ENCODE results near the gene POP4. TPM values are rescaled to one million over a fixed set of nuclear protein-coding genes. Genes with fewer than 3 reads are reported as not detected.

The POP4 gene
- total RNA-seq, 1 donor from 2014 or later = 48.4 TPM

- DNase-seq (ENCODE audit: extremely low spot score, unreplicated experiment) = no peak
Measured at GRCh38 chr19:29567366-29567915, 38.6 kb upstream of the POP4 start.

GRCh38 chr19:29568036-29569025 lies 37.8 kb upstream of the POP4 start:
- TF ChIP-seq CTCF (conservative IDR thresholded peaks at IDR 0.05) = no peak
- peaks cover 64% of the 10 kb centered on the region for H3K27me3 Mint-ChIP-seq
- no peak for DNase-seq (ENCODE audit: extremely low spot score, unreplicated experiment)
- H3K36me3 Mint-ChIP-seq = no peaks in the 10 kb centered on the region
- H3K4me3 Mint-ChIP-seq = no peak overlapping the region
- no peaks in the 10 kb centered on the region for H3K4me1 Mint-ChIP-seq (ENCODE audit: unreplicated experiment)
- no peaks in the 10 kb centered on the region for H3K9me3 Mint-ChIP-seq
- H3K27ac Mint-ChIP-seq = no peak overlapping the region

More at GRCh38 chr19:29567366-29567915, 38.6 kb upstream of the POP4 start:
- Mint-ChIP-seq H3K4me1 (ENCODE audit: unreplicated experiment) (no peaks in the 10 kb centered on the region), H3K27me3 (peaks cover 63% of the 10 kb centered on the region), H3K36me3 (no peaks in the 10 kb centered on the region), H3K27ac (no peak overlapping the region), H3K4me3 (no peak overlapping the region), H3K9me3 (no peaks in the 10 kb centered on the region)
- no peak for TF ChIP-seq CTCF (conservative IDR thresholded peaks at IDR 0.05)

- no peak for DNase-seq (ENCODE audit: extremely low spot score, unreplicated experiment)
- Mint-ChIP-seq H3K27me3 (peaks cover 67% of the 10 kb centered on the region), H3K27ac (no peak overlapping the region), H3K9me3 (no peaks in the 10 kb centered on the region), H3K4me1 (ENCODE audit: unreplicated experiment) (no peaks in the 10 kb centered on the region), H3K4me3 (no peak overlapping the region), H3K36me3 (no peaks in the 10 kb centered on the region)
- TF ChIP-seq CTCF (conservative IDR thresholded peaks at IDR 0.05) = no peak
Measured at GRCh38 chr19:29569038-29569911, 36.8 kb upstream of the POP4 start.

- DNase-seq (ENCODE audit: extremely low spot score, unreplicated experiment) = no peak
- no peak overlapping the region for H3K4me3 Mint-ChIP-seq
- H3K9me3 Mint-ChIP-seq = no peaks in the 10 kb centered on the region
- no peak overlapping the region for H3K27ac Mint-ChIP-seq
- peaks cover 71% of the 10 kb centered on the region for H3K27me3 Mint-ChIP-seq
- no peak for TF ChIP-seq CTCF (conservative IDR thresholded peaks at IDR 0.05)
- no peaks in the 10 kb centered on the region for H3K36me3 Mint-ChIP-seq
- H3K4me1 Mint-ChIP-seq (ENCODE audit: unreplicated experiment) = no peaks in the 10 kb centered on the region
Measured at GRCh38 chr19:29571181-29571580, 34.9 kb upstream of the POP4 start.

GRCh38 chr19:29573486-29573885 lies 32.6 kb upstream of the POP4 start:
- Mint-ChIP-seq H3K27me3 (peaks cover 86% of the 10 kb centered on the region), H3K4me1 (ENCODE audit: unreplicated experiment) (no peaks in the 10 kb centered on the region), H3K4me3 (no peak overlapping the region), H3K9me3 (no peaks in the 10 kb centered on the region), H3K36me3 (no peaks in the 10 kb centered on the region), H3K27ac (no peak overlapping the region)
- DNase-seq (ENCODE audit: extremely low spot score, unreplicated experiment) = no peak
- TF ChIP-seq CTCF (conservative IDR thresholded peaks at IDR 0.05) = no peak

All from type B pancreatic cell (in vitro differentiated cells).